Jurkat, Clone E6-1 (cell line): Measurements from ENCODE around the gene FAM53A.

Experiments used
- DNase-seq: peaks from one replicate; pipeline ENCODE4 v3.0.0-alpha.2; 2011; ENCODE audit warnings: low read depth, low spot score
- H3K4me3 ChIP-seq: 2 replicates; pipeline ENCODE4 v1.5.1; 2011; ENCODE audit warnings: mild to moderate bottlenecking, low read length, control low read depth, moderate library complexity

The FAM53A gene

GRCh38 chr4:1628892-1629698, 55.0 kb downstream of the FAM53A start:
- peak; percentile 8 for DNase-seq
- no peak overlapping the region for H3K4me3 ChIP-seq

DNA sequence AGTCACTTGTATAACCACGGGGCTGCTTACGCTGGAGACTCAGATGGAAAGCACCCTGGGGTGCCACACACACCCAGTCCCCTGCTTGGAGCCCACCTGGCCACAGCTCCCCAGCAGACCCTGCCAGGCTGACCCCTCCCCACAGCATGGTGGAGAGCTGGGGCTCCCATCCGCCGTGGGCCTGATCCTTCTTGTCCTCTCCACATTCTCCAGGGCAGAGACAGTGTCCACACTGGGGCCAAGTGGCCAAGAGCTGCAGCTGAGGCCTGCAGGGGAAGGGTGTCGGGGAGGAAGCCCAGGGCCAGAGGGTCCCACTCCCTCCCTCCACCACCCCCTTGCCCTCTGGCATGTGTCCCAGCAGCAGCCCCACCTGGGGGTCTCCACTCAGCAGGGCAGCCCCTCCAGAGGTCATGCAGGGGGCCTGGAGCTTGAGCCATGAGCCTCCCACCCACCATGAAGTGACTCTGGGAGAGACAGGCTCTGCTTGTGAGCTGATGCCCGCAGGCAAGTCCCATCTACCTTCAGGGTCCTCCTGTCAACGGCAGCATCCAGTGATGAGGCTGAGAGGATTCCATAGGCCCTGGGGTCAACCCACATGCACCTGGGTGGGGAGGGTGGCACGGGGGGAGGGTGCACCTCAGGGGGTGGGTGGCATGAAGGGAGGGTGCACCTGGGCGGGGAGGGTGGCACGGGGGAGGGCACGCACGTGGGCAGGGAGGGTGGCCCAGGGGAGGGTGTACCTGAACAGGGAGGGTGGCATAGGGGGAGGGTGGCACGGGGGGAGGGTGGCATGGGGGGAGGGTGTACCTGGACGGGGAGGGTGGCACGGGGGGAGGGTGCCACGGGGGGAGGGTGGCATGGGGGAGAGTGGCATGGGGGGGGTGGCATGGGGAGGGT, 56.4 kb downstream of the FAM53A start:
- no peak overlapping the region for H3K4me3 ChIP-seq
- no peak for DNase-seq

DNA sequence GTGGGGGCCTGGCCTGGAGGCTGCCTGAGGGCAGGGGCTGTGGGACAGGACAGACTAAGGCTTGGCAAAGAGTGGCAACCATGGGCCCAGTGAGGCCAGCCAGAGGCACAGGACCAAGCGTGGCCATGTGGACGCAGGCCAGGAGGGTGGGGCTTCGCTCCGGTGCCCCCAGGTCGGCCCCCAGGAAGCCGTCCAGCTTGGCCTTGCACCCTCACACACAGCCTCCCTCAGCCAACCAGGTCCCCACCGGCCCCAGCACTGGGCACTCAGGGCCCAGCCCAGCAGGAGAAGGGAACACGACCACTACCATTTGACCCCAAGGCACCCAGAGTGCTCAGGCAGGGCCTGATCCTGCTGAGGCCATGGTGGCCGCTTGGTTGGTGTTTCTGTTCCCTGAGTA, 57.2 kb downstream of the FAM53A start:
- no peak for DNase-seq

DNA sequence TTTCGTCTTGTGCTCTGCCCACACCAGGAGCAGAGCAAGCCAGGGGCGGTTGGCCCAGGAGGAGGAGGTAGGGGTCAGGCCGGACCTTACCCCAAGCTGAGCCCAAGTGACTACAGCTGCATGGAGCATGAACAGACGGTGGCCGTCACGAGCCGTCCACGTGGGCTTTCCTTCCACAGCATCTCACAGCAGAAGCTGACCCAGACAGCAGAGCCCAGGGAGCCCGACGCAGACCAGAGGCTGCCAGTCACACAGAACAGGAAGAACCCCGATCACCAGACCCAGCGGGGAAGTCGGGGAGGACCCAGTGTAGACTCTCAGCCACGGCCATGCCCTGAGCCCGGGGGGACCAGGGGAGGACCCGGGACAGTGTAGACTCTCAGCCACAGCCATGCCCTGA, 58.0 kb downstream of the FAM53A start:
- no peak overlapping the region for H3K4me3 ChIP-seq
- no peak for DNase-seq

More for the DNA sequence above, 57.2 kb downstream of the FAM53A start:
- no peak overlapping the region for H3K4me3 ChIP-seq

GRCh38 chr4:1625600-1626138, 58.4 kb downstream of the FAM53A start:
- DNase-seq: no peak
- H3K4me3 ChIP-seq: no peak overlapping the region

GRCh38 chr4:1624519-1624910, 59.6 kb downstream of the FAM53A start:
- no peak overlapping the region for H3K4me3 ChIP-seq
- DNase-seq: no peak

GRCh38 chr4:1623821-1624518, 60.1 kb downstream of the FAM53A start:
- DNase-seq: no peak
- no peak overlapping the region for H3K4me3 ChIP-seq

- H3K4me3 ChIP-seq: no peak overlapping the region
- no peak for DNase-seq
Measured at GRCh38 chr4:1623400-1623799, 60.7 kb downstream of the FAM53A start.

- no peak for DNase-seq
- H3K4me3 ChIP-seq: no peak overlapping the region
Measured at GRCh38 chr4:1622956-1623355, 61.2 kb downstream of the FAM53A start.

GRCh38 chr4:1622238-1622637, 61.9 kb downstream of the FAM53A start:
- no peak overlapping the region for H3K4me3 ChIP-seq
- no peak for DNase-seq

- no peak for DNase-seq
- no peak overlapping the region for H3K4me3 ChIP-seq
Measured at GRCh38 chr4:1621526-1621925, 62.6 kb downstream of the FAM53A start.

- no peak overlapping the region for H3K4me3 ChIP-seq
- no peak for DNase-seq
Measured at GRCh38 chr4:1619151-1619672, 64.9 kb downstream of the FAM53A start.

GRCh38 chr4:1618438-1618837, 65.7 kb downstream of the FAM53A start:
- no peak overlapping the region for H3K4me3 ChIP-seq
- no peak for DNase-seq

GRCh38 chr4:1616557-1616930, 67.6 kb downstream of the FAM53A start:
- H3K4me3 ChIP-seq: no peak overlapping the region
- no peak for DNase-seq

DNA sequence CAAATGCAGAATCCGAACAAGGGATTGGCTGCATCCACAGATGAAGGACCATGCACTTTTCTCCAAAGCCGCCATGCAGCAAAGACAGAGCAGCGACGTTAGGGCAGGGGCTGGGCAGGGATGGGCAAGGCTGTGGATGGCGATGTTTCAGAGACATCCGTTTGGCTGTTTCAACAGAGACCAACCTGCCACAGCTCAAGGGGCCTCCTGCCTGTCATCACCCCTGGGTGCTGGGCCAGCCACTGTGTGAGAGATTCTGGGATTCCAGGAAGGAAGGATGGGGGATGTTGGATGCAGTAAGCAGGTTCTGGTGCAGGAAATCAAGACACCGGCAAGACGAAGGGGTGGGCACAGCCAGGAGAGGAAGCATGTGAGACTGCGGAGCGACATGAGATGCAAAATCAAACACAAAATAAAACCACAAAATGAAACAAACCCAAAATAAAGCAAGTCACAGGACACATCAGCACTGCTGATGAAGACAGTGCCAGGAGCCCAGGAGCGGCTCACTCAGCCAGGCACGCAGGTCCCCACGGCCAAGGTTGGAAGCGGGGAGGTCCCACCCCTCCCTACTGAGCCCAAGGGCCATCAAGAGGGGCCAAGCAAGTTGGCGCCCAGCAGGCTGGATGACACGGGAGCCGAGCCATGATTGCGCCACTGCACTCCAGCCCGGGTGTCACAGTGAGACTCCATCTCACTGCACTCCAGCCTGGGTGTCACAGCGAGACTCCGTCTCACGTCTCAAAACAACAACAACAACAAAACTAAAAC, 68.1 kb downstream of the FAM53A start:
- H3K4me3 ChIP-seq: no peak overlapping the region
- DNase-seq: no peak

- DNase-seq: no peak
- no peak overlapping the region for H3K4me3 ChIP-seq
Measured at GRCh38 chr4:1614854-1615595, 69.1 kb downstream of the FAM53A start.

- DNase-seq: no peak
- no peak overlapping the region for H3K4me3 ChIP-seq
Measured at GRCh38 chr4:1614502-1614853, 69.6 kb downstream of the FAM53A start.

GRCh38 chr4:1614049-1614448, 70.1 kb downstream of the FAM53A start:
- no peak overlapping the region for H3K4me3 ChIP-seq
- DNase-seq: no peak
